HepG2 (cell line): ENCODE measurements around the gene IGLON5. TPM values are rescaled to one million over a fixed set of nuclear protein-coding genes. Genes with fewer than 3 reads are reported as not detected.

ENCODE experiments used
- AGO2 ChIP-seq: fragments of 200-400 bp; formaldehyde crosslinking; optimal IDR thresholded peaks from 2 replicates; pipeline ENCODE3; 2017; ENCODE audit warnings: mild to moderate bottlenecking, low read depth, low read length, moderate library complexity
- ARNTL ChIP-seq: sonication (generic); formaldehyde crosslinking; IDR thresholded peaks from 2 replicates; pipeline ENCODE4 v1.4.0; 2020; ENCODE audit warnings: mild to moderate bottlenecking, missing genetic modification reagents
- ATF3 ChIP-seq: sonication (generic); formaldehyde crosslinking; IDR thresholded peaks from 2 replicates; pipeline ENCODE4 v1.4.0; 2020; ENCODE audit warnings: missing genetic modification reagents
- CEBPG ChIP-seq: IDR thresholded peaks from 2 replicates; pipeline ENCODE4 v1.6.1; 2016
- GFI1 ChIP-seq: sonication (generic); formaldehyde crosslinking; IDR thresholded peaks from 2 replicates; pipeline ENCODE4 v1.5.0; 2020; ENCODE audit warnings: missing genetic modification reagents, mild to moderate bottlenecking, borderline replicate concordance
- JDP2 ChIP-seq: sonication (generic); formaldehyde crosslinking; IDR thresholded peaks from 2 replicates; pipeline ENCODE4 v1.8.1; 2022; ENCODE audit warnings: missing genetic modification reagents, borderline replicate concordance
- NR2F6 ChIP-seq, 2 experiments: IDR thresholded peaks; 2 replicates each; pipeline ENCODE4 v1.6.1; 2016; ENCODE audit warnings: antibody characterized with exemption in 1 of 2, mild to moderate bottlenecking in 1 of 2
- NRL ChIP-seq: sonication (generic); formaldehyde crosslinking; IDR thresholded peaks from 2 replicates; pipeline ENCODE4 v1.5.0; 2020; ENCODE audit warnings: missing genetic modification reagents, mild to moderate bottlenecking, moderate library complexity, borderline replicate concordance
- SAP130 ChIP-seq: IDR thresholded peaks from 2 replicates; pipeline ENCODE4 v1.6.1; 2016; ENCODE audit warnings: low read depth
- SETDB1 ChIP-seq: sonication (generic); formaldehyde crosslinking; IDR thresholded peaks from 2 replicates; pipeline ENCODE4 v1.5.1; 2020; ENCODE audit warnings: missing genetic modification reagents, mild to moderate bottlenecking, borderline replicate concordance
- TARDBP ChIP-seq: sonication (generic); formaldehyde crosslinking; IDR thresholded peaks from 2 replicates; pipeline ENCODE4 v1.8.0; 2022; ENCODE audit warnings: mild to moderate bottlenecking, missing genetic modification reagents
- U2AF1 ChIP-seq: fragments of 200-400 bp; formaldehyde crosslinking; optimal IDR thresholded peaks from 2 replicates; pipeline ENCODE3; 2017; ENCODE audit warnings: mild to moderate bottlenecking, low read depth, low read length
- ZBTB3 ChIP-seq: sonication (generic); formaldehyde crosslinking; IDR thresholded peaks from 2 replicates; pipeline ENCODE4 v1.4.0; 2020; ENCODE audit warnings: low read depth, mild to moderate bottlenecking, moderate library complexity, missing genetic modification reagents, borderline replicate concordance
- ZFP90 ChIP-seq: sonication (generic); formaldehyde crosslinking; IDR thresholded peaks from 2 replicates; pipeline ENCODE4 v1.8.0; 2022; ENCODE audit warnings: missing genetic modification reagents, mild to moderate bottlenecking, inconsistent platforms, borderline replicate concordance
- ZNF280B ChIP-seq: sonication (generic); formaldehyde crosslinking; IDR thresholded peaks from 2 replicates; pipeline ENCODE4 v1.5.0; 2020; ENCODE audit warnings: missing genetic modification reagents, mild to moderate bottlenecking, borderline replicate concordance
- ZNF350 ChIP-seq: sonication (generic); formaldehyde crosslinking; IDR thresholded peaks from 2 replicates; pipeline ENCODE4 v1.4.0; 2020; ENCODE audit warnings: mild to moderate bottlenecking, low read depth, missing genetic modification reagents, borderline replicate concordance
- ZNF382 ChIP-seq: sonication (generic); formaldehyde crosslinking; IDR thresholded peaks from 2 replicates; pipeline ENCODE4 v1.5.0; 2020; ENCODE audit warnings: missing genetic modification reagents, mild to moderate bottlenecking, borderline replicate concordance
- ZNF432 ChIP-seq: sonication (generic); formaldehyde crosslinking; IDR thresholded peaks from 2 replicates; pipeline ENCODE4 v1.5.0; 2020; ENCODE audit warnings: missing genetic modification reagents, mild to moderate bottlenecking, borderline replicate concordance
- ZNF503 ChIP-seq: sonication (generic); formaldehyde crosslinking; IDR thresholded peaks from 2 replicates; pipeline ENCODE4 v1.4.0; 2020; ENCODE audit warnings: missing genetic modification reagents
- ZNF576 ChIP-seq: sonication (generic); formaldehyde crosslinking; IDR thresholded peaks from 2 replicates; pipeline ENCODE4 v1.4.0; 2020; ENCODE audit warnings: mild to moderate bottlenecking, missing genetic modification reagents
- ZNF761 ChIP-seq: sonication (generic); formaldehyde crosslinking; conservative IDR thresholded peaks from 2 replicates; pipeline ENCODE4 v1.4.0; 2020; ENCODE audit warnings: mild to moderate bottlenecking, missing genetic modification reagents
- ZNF850 ChIP-seq: sonication (generic); formaldehyde crosslinking; conservative IDR thresholded peaks from 2 replicates; pipeline ENCODE4 v1.9.0; 2021; ENCODE audit warnings: mild to moderate bottlenecking, missing genetic modification reagents
- ZSCAN31 ChIP-seq: sonication (generic); formaldehyde crosslinking; IDR thresholded peaks from 2 replicates; pipeline ENCODE4 v1.5.0; 2020; ENCODE audit warnings: low read depth, mild to moderate bottlenecking, missing genetic modification reagents
- ZZZ3 ChIP-seq: sonication (generic); formaldehyde crosslinking; IDR thresholded peaks from 2 replicates; pipeline ENCODE4 v1.4.0; 2020; ENCODE audit warnings: missing genetic modification reagents, mild to moderate bottlenecking, borderline replicate concordance
- polyA plus RNA-seq, 8 experiments: library from polyadenylated mRNA; depleted of rRNA in 3 of 8; stranded (reverse) in 7 of 8; unstranded in 1 of 8; fragments of >200 nt; fragmentation: Illumina TruSeq in 4 of 8; extraction: Trizol in 4 of 8; gene quantifications; 2 replicates each; pipeline versions ENCODE4 v1.2.1 to v1.2.3, GENCODE V29; 2011 to 2016; ENCODE audit warnings: low read depth in 4 of 8, missing spikeins in 1 of 8, mixed read lengths in 1 of 8; ENCODE audit not compliant: insufficient read depth in 1 of 8
- total RNA-seq, 5 experiments: library from RNA; depleted of rRNA; stranded (reverse); fragments of >200 nt; fragmentation: Illumina TruSeq; extraction: Trizol; gene quantifications; 2 replicates each; pipeline ENCODE4 v1.2.3, GENCODE V29; 2016; ENCODE audit warnings: low read depth in 1 of 5

Gene IGLON5
- total and polyA plus RNA-seq, 2 of the 13 experiments (the other 11 are each of a cell fraction or from before 2014, with no cell fraction given), result 0.04 to 5.7 TPM

GRCh38 chr19:51364200-51365106, 53.0 kb downstream of the IGLON5 start (continued):
- TF ChIP-seq ZNF350 (CRISPR knock-in tag) (peak; percentile 39; the same call in 1 of the 2 replicates), SETDB1 (CRISPR knock-in tag) (no peak), JDP2 (no peak), ZBTB3 (0 out of 2 replicates have a peak, but pooled peaks have one; percentile 34), TARDBP (CRISPR knock-in tag) (no peak), ZSCAN31 (CRISPR knock-in tag) (no peak), ZNF761 (CRISPR knock-in tag) (no peak), U2AF1 (no peak), ZNF850 (no peak), ZNF576 (CRISPR knock-in tag) (no peak), ZFP90 (CRISPR knock-in tag) (no peak), ARNTL (CRISPR knock-in tag) (no peak), ATF3 (no peak), GFI1 (CRISPR knock-in tag) (no peak), ZNF432 (no peak), NR2F6 (IDR thresholded peaks at IDR 0.05) (no peak), NR2F6 (CRISPR knock-in tag; IDR thresholded peaks at IDR 0.05) (peak; percentile 18; the same call in 1 of the 2 replicates), ZNF503 (CRISPR knock-in tag) (no peak), ZNF382 (no peak), SAP130 (CRISPR knock-in tag) (peak; percentile 83), NRL (CRISPR knock-in tag) (0 out of 2 replicates have a peak, but pooled peaks have one; percentile 36), AGO2 (no peak), ZZZ3 (CRISPR knock-in tag) (no peak), ZNF280B (CRISPR knock-in tag) (0 out of 2 replicates have a peak, but pooled peaks have one; percentile 18), CEBPG (CRISPR knock-in tag) (0 out of 2 replicates have a peak, but pooled peaks have one; percentile 31)
